ENCODE data around the gene FN1.

FN1 gene

GRCh38 chr2:215434447-215435279 lies 1.2 kb downstream of the FN1 start:
- TF ChIP-seq TAF1 (IDR thresholded peaks at IDR 0.05; ENCODE audit: low read depth, low read length): no peak
- TF ChIP-seq PAX5 (IDR thresholded peaks at IDR 0.05; ENCODE audit: insufficient read depth, low read length, severe bottlenecking): no peak
- no peak for TF ChIP-seq POLR2A (IDR thresholded peaks at IDR 0.05; ENCODE audit: low read depth, low read length)
- TF ChIP-seq POU2F2 (IDR thresholded peaks at IDR 0.05; ENCODE audit: low read depth, low read length): no peak
- TF ChIP-seq POLR2AphosphoS5 (IDR thresholded peaks at IDR 0.05; ENCODE audit: low read depth, low read length): no peak
- TF ChIP-seq SPI1 (IDR thresholded peaks at IDR 0.05; ENCODE audit: low read depth, low read length): no peak
- no peak for FAIRE-seq
- no peak for DNase-seq (ENCODE audit: insufficient read length, low spot score)

- FAIRE-seq (no peak), DNase-seq (ENCODE audit: insufficient read length, low spot score) (no peak)
- TF ChIP-seq SPI1 (IDR thresholded peaks at IDR 0.05; ENCODE audit: low read depth, low read length) (no peak), POU2F2 (IDR thresholded peaks at IDR 0.05; ENCODE audit: low read depth, low read length) (no peak), TAF1 (IDR thresholded peaks at IDR 0.05; ENCODE audit: low read depth, low read length) (no peak), POLR2AphosphoS5 (IDR thresholded peaks at IDR 0.05; ENCODE audit: low read depth, low read length) (no peak), POLR2A (IDR thresholded peaks at IDR 0.05; ENCODE audit: low read depth, low read length) (no peak), PAX5 (IDR thresholded peaks at IDR 0.05; ENCODE audit: insufficient read depth, low read length, severe bottlenecking) (no peak)
These were observed 2.9 kb downstream of the FN1 start for GRCh38 chr2:215432759-215433594.

GRCh38 chr2:215431778-215432758 lies 3.8 kb downstream of the FN1 start:
- TF ChIP-seq PAX5 (IDR thresholded peaks at IDR 0.05; ENCODE audit: insufficient read depth, low read length, severe bottlenecking): no peak
- no peak for TF ChIP-seq POLR2A (IDR thresholded peaks at IDR 0.05; ENCODE audit: low read depth, low read length)
- TF ChIP-seq POLR2AphosphoS5 (IDR thresholded peaks at IDR 0.05; ENCODE audit: low read depth, low read length): no peak
- TF ChIP-seq POU2F2 (IDR thresholded peaks at IDR 0.05; ENCODE audit: low read depth, low read length): no peak
- TF ChIP-seq TAF1 (IDR thresholded peaks at IDR 0.05; ENCODE audit: low read depth, low read length): no peak
- TF ChIP-seq SPI1 (IDR thresholded peaks at IDR 0.05; ENCODE audit: low read depth, low read length): no peak
- DNase-seq (ENCODE audit: insufficient read length, low spot score) (no peak), FAIRE-seq (no peak)

- no peak for TF ChIP-seq SPI1 (IDR thresholded peaks at IDR 0.05; ENCODE audit: low read depth, low read length)
- no peak for TF ChIP-seq TAF1 (IDR thresholded peaks at IDR 0.05; ENCODE audit: low read depth, low read length)
- no peak for TF ChIP-seq POLR2A (IDR thresholded peaks at IDR 0.05; ENCODE audit: low read depth, low read length)
- TF ChIP-seq POLR2AphosphoS5 (IDR thresholded peaks at IDR 0.05; ENCODE audit: low read depth, low read length): no peak
- no peak for TF ChIP-seq PAX5 (IDR thresholded peaks at IDR 0.05; ENCODE audit: insufficient read depth, low read length, severe bottlenecking)
- TF ChIP-seq POU2F2 (IDR thresholded peaks at IDR 0.05; ENCODE audit: low read depth, low read length): no peak
- DNase-seq (ENCODE audit: insufficient read length, low spot score) (no peak), FAIRE-seq (no peak)
These were observed 4.6 kb downstream of the FN1 start for GRCh38 chr2:215431290-215431689.

GRCh38 chr2:215430528-215431187 lies 5.2 kb downstream of the FN1 start:
- FAIRE-seq (no peak), DNase-seq (ENCODE audit: insufficient read length, low spot score) (no peak)
- TF ChIP-seq POU2F2 (IDR thresholded peaks at IDR 0.05; ENCODE audit: low read depth, low read length) (no peak), TAF1 (IDR thresholded peaks at IDR 0.05; ENCODE audit: low read depth, low read length) (no peak), PAX5 (IDR thresholded peaks at IDR 0.05; ENCODE audit: insufficient read depth, low read length, severe bottlenecking) (no peak), POLR2A (IDR thresholded peaks at IDR 0.05; ENCODE audit: low read depth, low read length) (no peak), POLR2AphosphoS5 (IDR thresholded peaks at IDR 0.05; ENCODE audit: low read depth, low read length) (no peak), SPI1 (IDR thresholded peaks at IDR 0.05; ENCODE audit: low read depth, low read length) (no peak)

- DNase-seq (ENCODE audit: insufficient read length, low spot score): no peak
- FAIRE-seq: no peak
- TF ChIP-seq POLR2A (IDR thresholded peaks at IDR 0.05; ENCODE audit: low read depth, low read length) (no peak), PAX5 (IDR thresholded peaks at IDR 0.05; ENCODE audit: insufficient read depth, low read length, severe bottlenecking) (no peak), POLR2AphosphoS5 (IDR thresholded peaks at IDR 0.05; ENCODE audit: low read depth, low read length) (no peak), SPI1 (IDR thresholded peaks at IDR 0.05; ENCODE audit: low read depth, low read length) (no peak), TAF1 (IDR thresholded peaks at IDR 0.05; ENCODE audit: low read depth, low read length) (no peak), POU2F2 (IDR thresholded peaks at IDR 0.05; ENCODE audit: low read depth, low read length) (no peak)
These were observed 6.4 kb downstream of the FN1 start for GRCh38 chr2:215429424-215429823.

GRCh38 chr2:215428060-215428910 lies 7.6 kb downstream of the FN1 start:
- no peak for DNase-seq (ENCODE audit: insufficient read length, low spot score)
- TF ChIP-seq POU2F2 (IDR thresholded peaks at IDR 0.05; ENCODE audit: low read depth, low read length) (no peak), SPI1 (IDR thresholded peaks at IDR 0.05; ENCODE audit: low read depth, low read length) (no peak)
- FAIRE-seq: no peak

All from GM12891 (cell line).